Measurements from ENCODE around the gene STING1.
A peak's percentile ranks its signal among the peaks of the same experiment; 100 is the strongest.

STING1 gene

DNA sequence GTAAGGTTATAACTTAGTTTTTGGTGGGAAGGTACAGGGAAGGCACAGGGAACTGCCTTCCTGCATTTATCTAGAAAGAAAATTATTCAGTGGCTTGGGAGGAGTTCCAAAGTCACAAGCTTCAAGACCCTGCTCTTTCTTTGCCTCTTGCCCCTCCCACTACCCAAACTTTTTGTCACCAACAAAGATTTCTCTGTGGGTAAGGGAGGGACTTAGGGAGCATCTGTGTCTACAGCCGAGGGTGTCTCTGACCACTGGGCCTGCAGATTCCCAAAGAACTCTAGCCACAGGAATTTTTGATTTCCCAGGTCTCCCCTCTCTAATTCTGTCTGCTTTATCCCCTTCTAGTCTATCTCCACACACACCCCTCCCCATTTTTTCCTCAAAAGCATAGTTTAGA, 22.1 kb downstream of the STING1 start:
- Histone ChIP-seq H3K4me3 (ENCODE audit: low read length) (no peak overlapping the region), H3K4me1 (ENCODE audit: insufficient read depth, low read length) (peaks cover 20% of the 10 kb centered on the region), H3K9me3 (ENCODE audit: insufficient read depth, low read depth, low read length) (no peaks in the 10 kb centered on the region), H3K27me3 (ENCODE audit: insufficient read depth, low read length) (no peaks in the 10 kb centered on the region), H3K9ac (ENCODE audit: low read depth, low read length) (0 out of 2 replicates have a peak overlapping the region, but pooled peaks have one; percentile 24), H3K27ac (ENCODE audit: low read depth, low read length) (no peak overlapping the region), H3K36me3 (ENCODE audit: insufficient read depth, low read length) (no peaks in the 10 kb centered on the region)
- 72% methylated on average over 1 of the region's 1 CpG for WGBS

- peaks cover 20% of the 10 kb centered on the region for H3K4me1 ChIP-seq (ENCODE audit: insufficient read depth, low read length)
- no peaks in the 10 kb centered on the region for H3K9me3 ChIP-seq (ENCODE audit: insufficient read depth, low read depth, low read length)
- no peaks in the 10 kb centered on the region for H3K36me3 ChIP-seq (ENCODE audit: insufficient read depth, low read length)
- no peak overlapping the region for H3K4me3 ChIP-seq (ENCODE audit: low read length)
- H3K27ac ChIP-seq (ENCODE audit: low read depth, low read length): no peak overlapping the region
- 69% methylated on average over 8 of the region's 8 CpGs for WGBS
- no peaks in the 10 kb centered on the region for H3K27me3 ChIP-seq (ENCODE audit: insufficient read depth, low read length)
- H3K9ac ChIP-seq (ENCODE audit: low read depth, low read length): no peak overlapping the region
Observed at GRCh38 chr5:139459451-139459934, 23.1 kb downstream of the STING1 start.

GRCh38 chr5:139458580-139459407, 23.8 kb downstream of the STING1 start:
- H3K9ac ChIP-seq (ENCODE audit: low read depth, low read length): no peak overlapping the region
- no peaks in the 10 kb centered on the region for H3K36me3 ChIP-seq (ENCODE audit: insufficient read depth, low read length)
- H3K9me3 ChIP-seq (ENCODE audit: insufficient read depth, low read depth, low read length): no peaks in the 10 kb centered on the region
- H3K4me1 ChIP-seq (ENCODE audit: insufficient read depth, low read length): peaks cover 20% of the 10 kb centered on the region
- H3K4me3 ChIP-seq (ENCODE audit: low read length): no peak overlapping the region
- no peak overlapping the region for H3K27ac ChIP-seq (ENCODE audit: low read depth, low read length)
- no peaks in the 10 kb centered on the region for H3K27me3 ChIP-seq (ENCODE audit: insufficient read depth, low read length)
- 78% methylated on average over 8 of the region's 8 CpGs for WGBS

- Histone ChIP-seq H3K4me1 (ENCODE audit: insufficient read depth, low read length) (peaks cover 17% of the 10 kb centered on the region), H3K27me3 (ENCODE audit: insufficient read depth, low read length) (no peaks in the 10 kb centered on the region), H3K9me3 (ENCODE audit: insufficient read depth, low read depth, low read length) (no peaks in the 10 kb centered on the region), H3K27ac (ENCODE audit: low read depth, low read length) (no peak overlapping the region), H3K36me3 (ENCODE audit: insufficient read depth, low read length) (no peaks in the 10 kb centered on the region), H3K9ac (ENCODE audit: low read depth, low read length) (no peak overlapping the region), H3K4me3 (ENCODE audit: low read length) (no peak overlapping the region)
- 87% methylated on average over 5 of the region's 5 CpGs for WGBS
Observed at GRCh38 chr5:139457653-139458306, 24.8 kb downstream of the STING1 start.

GRCh38 chr5:139457241-139457640, 25.3 kb downstream of the STING1 start:
- Histone ChIP-seq H3K4me3 (ENCODE audit: low read length) (no peak overlapping the region), H3K27ac (ENCODE audit: low read depth, low read length) (no peak overlapping the region), H3K9me3 (ENCODE audit: insufficient read depth, low read depth, low read length) (no peaks in the 10 kb centered on the region), H3K36me3 (ENCODE audit: insufficient read depth, low read length) (no peaks in the 10 kb centered on the region), H3K4me1 (ENCODE audit: insufficient read depth, low read length) (peaks cover 12% of the 10 kb centered on the region), H3K27me3 (ENCODE audit: insufficient read depth, low read length) (no peaks in the 10 kb centered on the region), H3K9ac (ENCODE audit: low read depth, low read length) (no peak overlapping the region)
- 93% methylated on average over 5 of the region's 5 CpGs for WGBS

GRCh38 chr5:139456776-139457175, 25.8 kb downstream of the STING1 start:
- H3K27me3 ChIP-seq (ENCODE audit: insufficient read depth, low read length): no peaks in the 10 kb centered on the region
- no peaks in the 10 kb centered on the region for H3K9me3 ChIP-seq (ENCODE audit: insufficient read depth, low read depth, low read length)
- no peak overlapping the region for H3K27ac ChIP-seq (ENCODE audit: low read depth, low read length)
- WGBS: 94% methylated on average over 12 of the region's 12 CpGs
- peaks cover 8% of the 10 kb centered on the region for H3K4me1 ChIP-seq (ENCODE audit: insufficient read depth, low read length)
- no peak overlapping the region for H3K4me3 ChIP-seq (ENCODE audit: low read length)
- no peaks in the 10 kb centered on the region for H3K36me3 ChIP-seq (ENCODE audit: insufficient read depth, low read length)
- H3K9ac ChIP-seq (ENCODE audit: low read depth, low read length): no peak overlapping the region

DNA sequence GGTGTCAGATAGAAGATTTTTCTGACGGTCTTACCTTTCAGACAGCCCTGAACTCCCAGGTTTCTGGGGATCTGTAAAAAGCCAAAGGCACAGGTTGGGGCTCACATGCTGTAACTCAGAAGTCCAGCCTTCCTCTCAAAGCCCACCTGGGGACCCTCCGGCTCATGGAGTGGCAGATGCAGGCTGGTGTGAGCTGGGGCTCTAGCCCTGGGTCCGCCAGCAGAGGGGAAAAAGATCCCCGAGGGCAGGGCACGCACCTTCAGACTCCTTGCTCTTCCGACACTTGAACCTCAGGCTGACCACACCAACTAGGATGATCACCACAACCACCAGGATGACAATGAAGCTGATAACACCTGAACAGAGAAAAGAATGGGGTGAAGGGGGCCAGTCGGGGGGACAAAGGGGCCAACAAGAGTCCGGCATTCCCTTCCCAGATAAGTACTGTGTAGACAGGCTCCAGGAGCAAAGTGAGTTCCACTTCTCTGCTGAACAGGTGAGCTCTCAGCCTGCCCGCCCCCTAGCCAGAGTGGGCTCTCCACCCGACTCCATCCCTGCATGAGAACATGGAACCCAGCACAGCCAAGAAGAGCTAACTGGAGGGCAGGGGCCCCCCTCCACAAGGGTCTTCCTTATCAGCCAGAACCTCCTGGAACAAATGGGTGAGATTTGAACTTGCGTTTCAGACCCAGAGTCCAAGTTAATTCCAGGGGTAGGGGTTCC, 27.8 kb downstream of the STING1 start:
- no peak overlapping the region for H3K9ac ChIP-seq (ENCODE audit: low read depth, low read length)
- H3K9me3 ChIP-seq (ENCODE audit: insufficient read depth, low read depth, low read length): no peaks in the 10 kb centered on the region
- no peak overlapping the region for H3K4me3 ChIP-seq (ENCODE audit: low read length)
- H3K27me3 ChIP-seq (ENCODE audit: insufficient read depth, low read length): no peaks in the 10 kb centered on the region
- 88% methylated on average over 11 of the region's 11 CpGs for WGBS
- H3K4me1 ChIP-seq (ENCODE audit: insufficient read depth, low read length): 0 out of 2 replicates have a peak, but pooled peaks cover 1% of the 10 kb centered on the region
- no peak overlapping the region for H3K27ac ChIP-seq (ENCODE audit: low read depth, low read length)
- H3K36me3 ChIP-seq (ENCODE audit: insufficient read depth, low read length): no peaks in the 10 kb centered on the region

DNA sequence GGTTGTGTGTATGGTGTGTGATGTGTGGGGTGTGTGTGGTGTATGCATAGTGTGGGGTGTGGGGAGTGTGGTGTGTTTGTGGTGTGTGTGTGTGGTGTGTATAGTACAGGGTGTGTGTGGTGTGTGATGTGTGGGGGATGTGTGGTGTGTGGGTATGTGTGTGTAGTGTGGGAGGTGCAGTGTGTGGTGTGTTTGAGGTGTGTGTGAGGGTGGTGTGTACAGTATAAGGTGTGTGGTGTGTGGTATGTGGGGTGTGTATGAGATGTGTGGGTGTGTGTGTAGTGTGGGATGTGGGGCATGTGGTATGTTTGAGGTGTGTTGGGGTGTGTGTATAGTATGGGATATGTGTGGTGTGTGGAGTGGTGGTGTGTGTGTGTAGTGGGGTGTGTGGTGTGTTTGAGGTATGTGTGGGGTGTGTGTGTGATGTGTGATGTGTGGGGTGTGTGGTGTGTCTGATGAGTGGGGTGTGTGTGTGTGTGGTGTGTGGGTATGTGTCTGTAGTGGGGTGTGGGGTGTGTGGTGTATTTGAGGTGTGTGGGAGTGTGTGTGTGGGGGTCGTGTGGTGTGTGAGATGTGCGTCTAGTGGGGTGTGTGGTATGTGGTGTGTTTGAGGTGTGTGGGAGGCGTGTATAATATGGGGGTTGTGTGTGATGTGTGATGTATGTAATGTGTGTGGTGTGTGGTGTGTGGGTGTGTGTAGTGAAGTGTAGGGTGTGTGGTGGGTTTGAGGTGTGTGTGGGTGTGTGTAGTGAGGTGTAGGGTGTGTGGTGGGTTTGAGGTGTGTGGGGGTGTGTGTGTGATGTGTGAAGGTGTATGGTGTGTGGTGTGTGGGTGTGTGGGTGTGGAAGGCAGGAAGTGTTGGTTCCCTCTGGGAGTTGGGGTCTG, 28.6 kb downstream of the STING1 start:
- no peaks in the 10 kb centered on the region for H3K4me1 ChIP-seq (ENCODE audit: insufficient read depth, low read length)
- no peaks in the 10 kb centered on the region for H3K27me3 ChIP-seq (ENCODE audit: insufficient read depth, low read length)
- no peak overlapping the region for H3K4me3 ChIP-seq (ENCODE audit: low read length)
- no peak overlapping the region for H3K9ac ChIP-seq (ENCODE audit: low read depth, low read length)
- H3K27ac ChIP-seq (ENCODE audit: low read depth, low read length): no peak overlapping the region
- no peaks in the 10 kb centered on the region for H3K36me3 ChIP-seq (ENCODE audit: insufficient read depth, low read length)
- 88% methylated on average over 3 of the region's 3 CpGs for WGBS
- no peaks in the 10 kb centered on the region for H3K9me3 ChIP-seq (ENCODE audit: insufficient read depth, low read depth, low read length)

GRCh38 chr5:139451878-139452660, 30.5 kb downstream of the STING1 start:
- Histone ChIP-seq H3K27ac (ENCODE audit: low read depth, low read length) (no peak overlapping the region), H3K27me3 (ENCODE audit: insufficient read depth, low read length) (no peaks in the 10 kb centered on the region), H3K9ac (ENCODE audit: low read depth, low read length) (no peak overlapping the region), H3K36me3 (ENCODE audit: insufficient read depth, low read length) (no peaks in the 10 kb centered on the region), H3K4me1 (ENCODE audit: insufficient read depth, low read length) (no peaks in the 10 kb centered on the region), H3K4me3 (ENCODE audit: low read length) (no peak overlapping the region), H3K9me3 (ENCODE audit: insufficient read depth, low read depth, low read length) (no peaks in the 10 kb centered on the region)
- 76% methylated on average over 3 of the region's 3 CpGs for WGBS

DNA sequence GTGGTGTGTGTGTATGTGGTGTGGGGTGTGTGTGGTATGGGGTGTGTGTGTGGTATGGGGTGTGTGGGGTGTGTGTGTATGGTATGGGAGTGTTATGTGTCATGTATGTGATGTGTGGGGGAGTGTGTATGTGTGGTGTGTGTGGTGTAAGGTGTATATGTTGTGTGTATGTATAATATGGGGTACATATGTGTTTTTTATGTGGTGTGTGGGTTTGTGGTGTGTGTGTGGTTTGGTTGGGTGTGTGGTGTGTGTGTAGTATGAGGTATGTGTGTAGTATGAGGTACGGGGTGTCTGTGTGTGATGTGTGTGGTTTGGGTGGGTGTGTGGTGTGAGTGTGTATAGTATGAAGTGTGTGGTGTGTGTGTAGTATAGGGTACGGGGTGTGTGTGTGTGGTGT, 31.4 kb downstream of the STING1 start:
- no peak overlapping the region for H3K4me3 ChIP-seq (ENCODE audit: low read length)
- 88% methylated on average over 2 of the region's 2 CpGs for WGBS

More for the DNA sequence above, 31.4 kb downstream of the STING1 start:
- H3K9ac ChIP-seq (ENCODE audit: low read depth, low read length): no peak overlapping the region
- no peaks in the 10 kb centered on the region for H3K9me3 ChIP-seq (ENCODE audit: insufficient read depth, low read depth, low read length)
- no peaks in the 10 kb centered on the region for H3K4me1 ChIP-seq (ENCODE audit: insufficient read depth, low read length)
- H3K27me3 ChIP-seq (ENCODE audit: insufficient read depth, low read length): no peaks in the 10 kb centered on the region
- no peaks in the 10 kb centered on the region for H3K36me3 ChIP-seq (ENCODE audit: insufficient read depth, low read length)
- no peak overlapping the region for H3K27ac ChIP-seq (ENCODE audit: low read depth, low read length)

All from HUES64 (cell line).